Pulmonary artery endothelial cell (primary cell): ENCODE data around the gene DCTN1. TPM values are rescaled to one million over a fixed set of nuclear protein-coding genes. Genes with fewer than 3 reads are reported as not detected.

Experiments used
- DNase-seq: peaks from one replicate; pipeline ENCODE4 v3.0.0-alpha.2; 2011; ENCODE audit warnings: low read depth, low spot score
- total RNA-seq: library from RNA; depleted of rRNA; stranded (reverse); fragments of >200 nt; gene quantifications from 2 replicates; pipeline ENCODE4 v1.2.3, GENCODE V29; 2014

DCTN1 gene
- total RNA-seq, 1 donor from 2014 or later, result 143 TPM

GRCh38 chr2:74414441-74414840, 34.3 kb upstream of the DCTN1 start:
- DNase-seq, result no peak

- no peak for DNase-seq
Measured at GRCh38 chr2:74413001-74413698, 33.0 kb upstream of the DCTN1 start.

- no peak for DNase-seq
Measured at GRCh38 chr2:74407682-74408081, 27.6 kb upstream of the DCTN1 start.

- DNase-seq, result no peak
Measured at GRCh38 chr2:74406035-74406434, 25.9 kb upstream of the DCTN1 start.

- DNase-seq, result no peak
Measured at GRCh38 chr2:74401891-74402290, 21.8 kb upstream of the DCTN1 start.

- no peak for DNase-seq
Measured at GRCh38 chr2:74399785-74400184, 19.7 kb upstream of the DCTN1 start.

- no peak for DNase-seq
Measured at GRCh38 chr2:74396149-74396548, 16.0 kb upstream of the DCTN1 start.

- DNase-seq, result no peak
Measured at GRCh38 chr2:74393525-74393924, 13.4 kb upstream of the DCTN1 start.

- DNase-seq, result no peak
Measured at GRCh38 chr2:74392449-74392743, 12.3 kb upstream of the DCTN1 start.

- peak; percentile 78 for DNase-seq
Measured at GRCh38 chr2:74391580-74392448, 11.7 kb upstream of the DCTN1 start.

- DNase-seq, result no peak
Measured at GRCh38 chr2:74391209-74391579, 11.1 kb upstream of the DCTN1 start.

GRCh38 chr2:74390606-74391005, 10.5 kb upstream of the DCTN1 start:
- no peak for DNase-seq

- DNase-seq, result no peak
Measured at GRCh38 chr2:74387346-74387745, 7.2 kb upstream of the DCTN1 start.

- DNase-seq, result no peak
Measured at GRCh38 chr2:74385396-74385795, 5.3 kb upstream of the DCTN1 start.

GRCh38 chr2:74384051-74384450, 3.9 kb upstream of the DCTN1 start:
- DNase-seq, result no peak

GRCh38 chr2:74383254-74383653, 3.1 kb upstream of the DCTN1 start:
- DNase-seq, result peak; percentile 26

GRCh38 chr2:74381751-74382150, 1.6 kb upstream of the DCTN1 start:
- DNase-seq, result no peak

- DNase-seq, result no peak
Measured at GRCh38 chr2:74378007-74378406, 2.1 kb downstream of the DCTN1 start.

- DNase-seq, result no peak
Measured at GRCh38 chr2:74375838-74376237, 4.3 kb downstream of the DCTN1 start.

GRCh38 chr2:74374509-74375205, 5.5 kb downstream of the DCTN1 start:
- DNase-seq, result no peak

GRCh38 chr2:74373985-74374384, 6.1 kb downstream of the DCTN1 start:
- no peak for DNase-seq

- DNase-seq, result no peak
Measured at GRCh38 chr2:74373221-74373676, 6.9 kb downstream of the DCTN1 start.
